ENCODE results near the gene NANOGP8.
"Not testable (repeated sequence)": the region's sequence is repeated elsewhere in the genome, so short reads cannot be mapped to it uniquely, and the experiment has no call there.

NANOGP8 gene

DNA sequence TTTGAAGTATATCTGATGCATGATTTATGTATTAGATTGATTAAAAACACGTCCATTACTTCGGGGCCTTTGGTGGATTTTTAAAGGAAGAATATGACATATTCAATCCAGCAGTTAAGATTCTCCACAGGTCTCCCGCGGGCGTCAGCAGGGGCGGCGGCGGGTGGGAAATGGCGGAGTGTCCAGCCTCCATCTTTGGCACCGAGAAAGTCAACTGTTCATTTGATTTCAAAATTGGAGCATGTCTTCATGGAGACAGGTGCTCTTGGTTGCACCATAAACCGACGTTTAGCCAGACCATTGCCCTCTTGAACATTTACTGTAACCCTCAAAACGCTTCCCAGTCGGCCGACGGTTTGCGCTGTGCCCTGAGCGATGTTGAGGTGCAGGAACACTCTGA, 7.2 kb upstream of the NANOGP8 start:
- DNase-seq, result no peak

DNA sequence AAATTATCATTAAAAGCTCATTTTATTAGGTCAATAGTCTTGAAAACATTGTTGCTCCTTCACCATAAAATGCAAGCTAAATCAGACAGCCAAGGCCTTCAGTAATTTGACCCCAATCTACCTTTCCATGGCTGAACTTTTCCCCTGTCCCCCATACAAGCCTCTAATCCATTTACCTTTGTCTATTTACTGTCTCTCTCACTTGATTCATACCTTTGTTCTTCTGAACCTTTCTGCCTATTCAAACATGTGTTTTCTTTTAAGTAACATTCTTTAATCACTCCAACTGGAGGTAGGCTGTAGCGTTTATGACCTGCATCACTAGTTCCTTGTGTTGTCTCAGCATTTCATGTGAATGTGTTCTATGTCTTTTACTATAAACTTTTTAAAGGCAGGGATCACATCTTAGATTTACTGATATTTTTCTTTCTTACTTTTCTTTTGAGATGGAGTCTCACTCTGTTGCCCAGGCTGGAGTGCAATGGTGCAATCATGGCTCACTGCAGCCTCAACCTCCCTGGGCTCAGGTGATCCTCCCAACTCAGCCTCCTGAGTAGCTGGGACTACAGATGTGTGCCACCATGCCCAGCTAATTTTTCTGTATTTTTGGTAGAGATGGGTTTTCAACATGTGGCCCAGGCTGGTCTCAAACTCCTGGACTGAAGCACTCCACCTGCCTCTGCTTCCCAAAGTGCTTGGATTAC, 5.2 kb upstream of the NANOGP8 start:
- DNase-seq, result no peak

DNA sequence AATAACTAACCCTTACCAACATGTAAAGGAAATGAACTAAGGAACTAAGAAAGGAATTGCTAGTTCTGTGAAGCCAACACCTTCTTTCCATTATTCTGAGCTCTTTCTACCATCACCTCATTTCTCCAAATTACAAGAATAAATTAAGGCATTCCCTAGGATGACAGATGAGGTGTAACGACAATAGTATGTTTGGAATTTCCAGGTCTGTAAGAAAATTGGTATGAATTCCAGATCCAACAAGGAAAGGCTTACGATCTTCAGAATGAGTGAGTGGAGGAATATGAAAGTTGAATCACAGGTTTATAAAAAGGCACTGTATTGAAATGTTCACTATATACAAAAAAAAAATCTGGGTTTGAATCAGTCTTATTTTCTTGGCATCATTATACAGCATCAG, 4.5 kb upstream of the NANOGP8 start:
- no peak for DNase-seq

DNA sequence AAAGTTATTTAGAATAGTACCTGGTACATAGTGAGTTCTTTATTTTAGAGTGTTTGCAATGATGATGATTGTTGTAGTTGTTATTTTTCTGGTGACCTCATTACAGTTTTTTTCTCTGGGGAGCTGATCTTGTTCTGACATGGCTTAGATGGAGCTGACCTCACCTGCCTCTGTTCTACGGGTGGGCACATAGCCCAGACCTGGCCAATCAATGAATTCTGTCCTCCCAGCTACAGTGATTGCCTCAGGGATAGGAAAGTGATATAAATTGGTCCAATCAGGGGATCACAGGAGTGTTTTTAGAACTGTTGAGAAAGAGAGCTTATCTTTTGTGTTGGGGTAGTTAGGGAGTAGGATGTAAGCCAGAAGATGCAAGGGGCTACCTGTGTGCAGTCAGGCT, 3.2 kb upstream of the NANOGP8 start:
- no peak for DNase-seq

- no peak for DNase-seq
Measured at GRCh38 chr15:35087759-35088158, 2.7 kb upstream of the NANOGP8 start.

- not testable (repeated sequence) for DNase-seq
Measured at GRCh38 chr15:35082371-35083348, 2.4 kb downstream of the NANOGP8 start.

DNA sequence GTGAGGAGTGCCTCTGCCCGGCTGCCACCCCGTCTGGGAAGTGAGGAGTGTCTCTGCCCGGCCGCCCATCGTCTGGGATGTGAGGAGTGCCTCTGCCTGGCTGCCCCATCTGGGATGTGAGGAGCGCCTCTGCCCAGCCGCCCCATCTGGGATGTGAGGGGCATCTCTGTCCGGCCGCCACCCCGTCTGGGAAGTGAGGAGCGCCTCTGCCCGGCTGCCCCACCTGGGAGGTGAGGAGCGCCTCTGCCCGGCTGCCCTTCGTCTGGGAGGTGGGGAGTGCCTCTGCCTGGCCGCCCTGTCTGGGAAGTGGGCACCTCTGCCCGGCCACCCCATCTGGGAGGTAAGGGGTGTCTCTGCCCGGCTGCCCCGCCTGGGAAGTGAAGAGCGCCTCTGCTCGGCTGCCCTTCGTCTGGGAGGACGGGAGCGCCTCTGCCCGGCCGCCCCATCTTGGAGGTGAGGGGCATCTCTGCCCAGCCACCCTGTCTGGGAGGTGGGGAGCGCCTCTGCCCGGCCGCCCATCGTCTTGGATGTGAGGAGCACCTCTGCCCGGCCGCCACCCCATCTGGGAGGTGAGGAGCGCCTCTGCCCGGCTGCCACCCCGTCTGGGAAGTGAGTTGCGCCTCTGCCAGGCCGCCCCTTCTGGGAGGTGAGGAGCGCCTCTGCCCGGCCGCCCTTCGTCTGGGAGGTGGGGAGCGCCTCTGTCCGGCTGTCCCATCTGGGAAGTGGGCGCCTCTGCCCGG, 3.3 kb downstream of the NANOGP8 start:
- not testable (repeated sequence) for DNase-seq

DNA sequence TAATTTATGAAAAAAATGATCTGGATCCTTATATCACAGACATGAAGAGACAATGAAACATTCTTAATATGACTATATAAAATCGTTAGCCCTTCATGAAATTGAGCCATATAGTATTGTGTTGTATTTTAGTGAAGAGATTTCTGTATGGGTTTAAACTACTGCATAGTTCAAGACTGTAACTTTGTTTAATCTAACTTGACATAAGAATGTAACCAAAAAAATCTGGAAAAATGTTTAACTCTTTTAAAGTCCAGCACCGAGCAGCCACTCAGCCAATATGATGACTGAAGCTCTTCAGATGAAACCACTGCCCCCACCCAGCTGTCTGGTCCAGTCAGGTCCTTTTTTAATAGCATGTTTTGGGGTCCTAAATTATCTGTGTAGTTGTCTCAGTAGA, 4.9 kb downstream of the NANOGP8 start:
- no peak for DNase-seq

- no peak for DNase-seq
Measured at GRCh38 chr15:35078221-35078915, 6.7 kb downstream of the NANOGP8 start.

DNA sequence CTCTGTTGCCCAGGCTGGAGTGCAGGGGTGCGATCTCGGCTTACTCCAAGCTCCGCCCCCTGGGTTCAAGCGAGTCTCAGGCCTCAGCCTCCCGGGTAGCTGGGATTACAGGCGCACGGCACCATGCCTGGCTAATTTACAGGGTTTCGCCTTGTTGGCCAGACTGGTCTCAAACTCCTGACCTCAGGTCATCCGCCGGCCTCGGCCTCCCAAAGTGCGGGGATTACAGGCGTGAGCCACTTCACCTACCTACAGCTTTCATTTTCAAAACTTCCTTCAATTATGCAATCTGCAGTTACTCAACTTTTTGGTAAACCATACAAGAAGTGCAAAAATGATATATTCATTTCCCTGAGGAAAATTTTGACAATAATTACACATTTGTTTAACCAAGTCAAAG, 14.0 kb downstream of the NANOGP8 start:
- DNase-seq, result no peak

DNA sequence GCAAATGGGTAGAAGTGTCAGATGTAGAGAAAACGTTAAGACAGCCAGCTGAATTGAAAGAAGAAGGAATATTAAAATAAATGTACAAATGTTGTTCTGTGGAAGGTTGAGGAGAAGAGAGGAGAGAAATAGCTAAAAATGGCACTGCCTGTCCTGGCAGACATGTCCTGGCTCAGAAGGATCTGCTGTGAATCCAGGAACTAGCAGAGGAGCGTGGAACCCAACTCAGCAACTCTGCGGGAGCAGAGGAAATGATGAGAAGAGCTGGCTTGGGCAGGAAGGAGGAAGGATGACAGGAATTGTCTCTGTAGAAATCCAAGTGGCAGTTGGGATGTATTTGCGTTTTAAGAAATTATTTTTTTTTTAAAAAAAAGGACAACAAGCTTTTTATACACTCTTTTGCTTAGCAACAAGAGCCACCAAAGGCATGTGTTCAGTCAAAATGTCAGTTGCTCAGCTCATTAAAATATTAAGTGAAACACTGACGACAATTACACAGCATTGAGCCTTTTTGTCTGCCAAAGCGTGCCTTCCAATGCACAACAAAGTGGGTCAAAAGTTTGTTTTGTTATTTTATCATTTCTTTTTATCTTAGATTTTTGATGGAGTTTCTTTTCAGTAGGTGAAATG, 16.1 kb downstream of the NANOGP8 start:
- no peak for DNase-seq

DNA sequence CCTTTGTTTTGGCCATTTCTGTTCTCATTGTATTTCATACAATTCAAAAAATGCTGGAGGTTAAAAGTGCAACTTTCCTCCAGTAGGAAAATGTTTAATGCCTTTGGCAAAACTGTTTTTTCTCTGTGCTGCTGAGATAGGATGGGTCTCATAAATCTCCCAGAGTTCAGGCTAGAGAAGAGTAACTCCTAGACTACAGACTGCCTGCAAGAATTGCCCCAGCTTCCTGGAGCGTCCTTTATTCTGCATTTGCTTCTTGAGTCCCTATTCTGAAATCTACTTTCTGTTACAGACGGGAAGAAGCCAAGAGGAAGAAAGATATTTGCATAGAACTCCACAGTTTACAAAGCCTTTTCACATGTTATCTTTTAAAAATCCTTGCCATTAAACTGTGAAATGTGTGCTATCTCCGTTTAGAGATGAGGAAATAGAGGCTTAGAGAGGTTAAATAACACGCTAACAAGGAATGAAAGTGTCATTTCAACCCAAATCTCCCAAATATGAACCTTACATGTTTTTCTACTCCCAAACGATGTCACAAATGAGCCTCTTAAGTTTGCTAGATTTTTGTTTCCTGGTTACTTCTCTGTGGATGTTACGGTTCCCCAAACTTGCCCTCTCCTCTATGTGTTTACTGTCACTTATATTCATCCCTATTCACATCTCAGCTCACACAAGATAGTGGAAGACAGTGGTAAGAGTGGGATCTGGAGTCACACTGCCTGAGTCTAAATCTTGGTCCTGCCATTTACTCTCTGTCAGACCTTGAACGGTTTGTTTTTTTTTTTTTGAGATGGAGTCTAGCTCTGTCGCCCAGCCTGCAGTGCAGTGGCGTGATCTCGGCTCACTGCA, 17.4 kb downstream of the NANOGP8 start:
- DNase-seq, result no peak

DNA sequence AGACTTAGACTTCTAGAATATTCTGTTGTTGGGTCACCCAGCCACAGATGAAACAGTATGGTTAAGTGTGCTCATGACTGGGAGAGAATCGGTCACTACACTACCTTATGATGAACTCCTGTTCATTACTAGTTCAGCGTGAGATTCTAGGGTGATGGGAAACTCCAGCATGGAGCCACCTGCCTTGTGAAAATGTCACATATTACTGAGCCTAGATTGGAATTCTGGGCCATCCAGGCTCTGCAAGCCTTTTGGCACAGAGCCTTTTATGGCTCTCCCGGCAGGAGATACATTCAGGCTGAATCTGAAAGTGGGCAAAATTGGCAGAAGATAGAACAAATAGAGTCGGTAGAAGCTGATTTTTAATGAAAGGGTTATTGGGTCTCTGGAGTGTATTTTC, 19.0 kb downstream of the NANOGP8 start:
- DNase-seq, result no peak

DNA sequence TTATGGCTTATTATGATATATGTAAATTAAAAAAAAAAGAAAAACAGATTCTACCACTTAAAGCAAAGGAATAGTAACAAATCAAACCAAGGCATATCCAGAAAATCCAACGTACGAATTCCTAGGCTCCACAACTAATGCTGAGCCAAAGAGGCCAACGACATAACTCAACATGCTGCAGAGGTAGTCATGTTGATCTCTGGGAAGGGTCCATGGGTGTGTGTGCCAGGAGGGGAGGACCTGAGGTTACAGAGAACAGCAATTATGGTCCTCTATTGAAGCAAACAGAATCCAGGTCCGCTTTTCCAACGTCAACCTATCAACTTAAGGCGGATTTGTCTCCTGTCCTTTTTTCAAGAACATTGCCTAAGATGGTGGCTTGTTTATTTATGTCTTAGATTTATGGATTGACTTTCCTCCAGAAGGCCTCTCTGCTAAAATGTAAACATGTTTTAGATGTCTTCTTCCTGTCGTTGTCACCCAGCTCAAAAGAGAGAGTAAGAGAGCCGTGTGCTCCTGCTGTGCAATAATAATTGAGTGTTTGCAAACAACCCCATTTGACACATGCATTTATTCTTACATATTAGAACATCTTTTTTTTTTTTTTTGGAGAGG, 20.4 kb downstream of the NANOGP8 start:
- DNase-seq, result no peak

- DNase-seq, result no peak
Measured at GRCh38 chr15:35062738-35063099, 22.4 kb downstream of the NANOGP8 start.

- DNase-seq, result no peak
Measured at GRCh38 chr15:35061825-35062737, 23.0 kb downstream of the NANOGP8 start.

- no peak for DNase-seq
Measured at GRCh38 chr15:35061161-35061824, 23.8 kb downstream of the NANOGP8 start.

- DNase-seq, result no peak
Measured at GRCh38 chr15:35060591-35060990, 24.5 kb downstream of the NANOGP8 start.

- no peak for DNase-seq
Measured at GRCh38 chr15:35058534-35059054, 26.5 kb downstream of the NANOGP8 start.
